HEK293 (cell line): ENCODE measurements around the gene STYX.

ENCODE experiments used
- CTCF ChIA-PET: fragments of 350-600 bp; formaldehyde crosslinking; extraction: SDS; loops from one replicate; lab custom pipeline; 2021; ENCODE audit warnings: antibody characterized with exemption; lab: Yijun Ruan, JAX
- POLR2A ChIA-PET: fragments of 300-600 bp; formaldehyde crosslinking; extraction: SDS; loops from one replicate; lab custom pipeline; 2020; ENCODE audit warnings: antibody characterized with exemption, inconsistent platforms; lab: Yijun Ruan, JAX
- H3K27ac ChIP-seq: fragments of 200-500 bp; sonication (Bioruptor generic); 2 replicates; pipeline ENCODE4 v1.5.1; 2014; ENCODE audit warnings: low read depth, low read length, control low read depth, inconsistent platforms; ENCODE audit errors: extremely low read depth
- H3K36me3 ChIP-seq, 2 experiments: fragments of 200-500 bp in 1 of 2; sonication (Bioruptor generic) in 1 of 2; 1 replicate in 1 of 2; 2 replicates in 1 of 2; pipeline ENCODE4 v1.5.1; 2014 to 2017; ENCODE audit warnings: inconsistent platforms in 2 of 2, low read length in 2 of 2; ENCODE audit not compliant: control insufficient read depth in 2 of 2, insufficient read depth in 1 of 2
- H3K4me1 ChIP-seq: fragments of 200-500 bp; sonication (Bioruptor generic); 2 replicates; pipeline ENCODE4 v1.5.1; 2014; ENCODE audit warnings: mild to moderate bottlenecking, low read length, inconsistent platforms; ENCODE audit not compliant: control insufficient read depth, insufficient read depth
- H3K4me3 ChIP-seq: 2 replicates; pipeline ENCODE4 v1.5.1; 2011; ENCODE audit warnings: low read depth, mild to moderate bottlenecking, control low read depth, low read length, moderate library complexity
- H3K9me3 ChIP-seq: fragments of 200-500 bp; sonication (Bioruptor generic); 2 replicates; pipeline ENCODE4 v1.5.1; 2014; ENCODE audit warnings: low read depth, low read length, inconsistent platforms; ENCODE audit not compliant: control insufficient read depth, insufficient read depth
- MZF1 ChIP-seq: fragments of 450-650 bp; formaldehyde crosslinking; IDR thresholded peaks from 2 replicates; pipeline ENCODE4 v1.5.1; 2017; ENCODE audit warnings: missing biosample characterization, missing genetic modification characterization, borderline replicate concordance
- SALL2 ChIP-seq: fragments of 450-650 bp; formaldehyde crosslinking; IDR thresholded peaks from 2 replicates; pipeline ENCODE4 v1.5.0; 2017; ENCODE audit warnings: missing biosample characterization, mild to moderate bottlenecking, missing genetic modification characterization, borderline replicate concordance
- ZBTB20 ChIP-seq: fragments of 450-650 bp; formaldehyde crosslinking; IDR thresholded peaks from 2 replicates; pipeline ENCODE4 v1.5.1; 2016; ENCODE audit warnings: missing biosample characterization, missing genetic modification characterization
- ZEB2 ChIP-seq: fragments of 450-650 bp; formaldehyde crosslinking; IDR thresholded peaks from 2 replicates; pipeline ENCODE4 v1.5.1; 2016; ENCODE audit warnings: missing biosample characterization, missing genetic modification characterization
- ZNF146 ChIP-seq: fragments of 450-650 bp; formaldehyde crosslinking; IDR thresholded peaks from 2 replicates; pipeline ENCODE4 v1.5.1; 2016; ENCODE audit warnings: missing biosample characterization, missing genetic modification characterization
- ZNF157 ChIP-seq: fragments of 450-650 bp; formaldehyde crosslinking; IDR thresholded peaks from 2 replicates; pipeline ENCODE4 v1.5.1; 2016; ENCODE audit warnings: missing biosample characterization, missing genetic modification characterization
- ZNF202 ChIP-seq: fragments of 450-650 bp; formaldehyde crosslinking; IDR thresholded peaks from 2 replicates; pipeline ENCODE4 v1.5.1; 2016; ENCODE audit warnings: missing biosample characterization, missing genetic modification characterization, borderline replicate concordance
- ZNF510 ChIP-seq: fragments of 450-650 bp; formaldehyde crosslinking; IDR thresholded peaks from 2 replicates; pipeline ENCODE4 v1.5.1; 2018; ENCODE audit warnings: mild to moderate bottlenecking, missing genetic modification characterization, missing biosample characterization; ENCODE audit not compliant: insufficient replicate concordance
- ZNF529 ChIP-seq: fragments of 450-650 bp; formaldehyde crosslinking; IDR thresholded peaks from 2 replicates; pipeline ENCODE4 v1.5.1; 2017; ENCODE audit warnings: missing genetic modification characterization, missing biosample characterization; ENCODE audit not compliant: insufficient replicate concordance
- ZNF561 ChIP-seq: fragments of 450-650 bp; IDR thresholded peaks from 2 replicates; pipeline ENCODE4 v1.5.1; 2018; ENCODE audit warnings: missing biosample characterization, missing genetic modification characterization, borderline replicate concordance
- ZNF701 ChIP-seq: fragments of 450-650 bp; formaldehyde crosslinking; IDR thresholded peaks from 2 replicates; pipeline ENCODE4 v1.5.1; 2016; ENCODE audit warnings: missing biosample characterization, missing genetic modification characterization
- TF ChIP-seq, protein P1 (sequence below): fragments of 450-650 bp; formaldehyde crosslinking; IDR thresholded peaks from 2 replicates; pipeline ENCODE4 v1.5.1; 2016; ENCODE audit warnings: missing biosample characterization, missing genetic modification characterization
- TF ChIP-seq, protein P2 (sequence below): fragments of 450-650 bp; formaldehyde crosslinking; IDR thresholded peaks from 2 replicates; pipeline ENCODE4 v1.5.1; 2016; ENCODE audit warnings: missing biosample characterization, missing genetic modification characterization
- TF ChIP-seq, protein P3 (sequence below): fragments of 450-650 bp; formaldehyde crosslinking; IDR thresholded peaks from 2 replicates; pipeline ENCODE4 v1.5.1; 2016; ENCODE audit warnings: missing biosample characterization, missing genetic modification characterization, low read depth
- TF ChIP-seq, protein P4 (sequence below): fragments of 450-650 bp; formaldehyde crosslinking; IDR thresholded peaks from 2 replicates; pipeline ENCODE4 v1.5.1; 2016; ENCODE audit warnings: missing biosample characterization, missing genetic modification characterization
- TF ChIP-seq, protein P5 (sequence below): fragments of 450-650 bp; formaldehyde crosslinking; optimal IDR thresholded peaks from 2 replicates; pipeline ENCODE3; 2016; ENCODE audit warnings: missing biosample characterization, mild to moderate bottlenecking, missing genetic modification characterization
- TF ChIP-seq, protein P6 (sequence below): IDR thresholded peaks from 2 replicates; pipeline ENCODE4 v1.6.1; 2011; ENCODE audit warnings: mild to moderate bottlenecking, low read depth, low read length, borderline replicate concordance

Gene STYX

DNA sequence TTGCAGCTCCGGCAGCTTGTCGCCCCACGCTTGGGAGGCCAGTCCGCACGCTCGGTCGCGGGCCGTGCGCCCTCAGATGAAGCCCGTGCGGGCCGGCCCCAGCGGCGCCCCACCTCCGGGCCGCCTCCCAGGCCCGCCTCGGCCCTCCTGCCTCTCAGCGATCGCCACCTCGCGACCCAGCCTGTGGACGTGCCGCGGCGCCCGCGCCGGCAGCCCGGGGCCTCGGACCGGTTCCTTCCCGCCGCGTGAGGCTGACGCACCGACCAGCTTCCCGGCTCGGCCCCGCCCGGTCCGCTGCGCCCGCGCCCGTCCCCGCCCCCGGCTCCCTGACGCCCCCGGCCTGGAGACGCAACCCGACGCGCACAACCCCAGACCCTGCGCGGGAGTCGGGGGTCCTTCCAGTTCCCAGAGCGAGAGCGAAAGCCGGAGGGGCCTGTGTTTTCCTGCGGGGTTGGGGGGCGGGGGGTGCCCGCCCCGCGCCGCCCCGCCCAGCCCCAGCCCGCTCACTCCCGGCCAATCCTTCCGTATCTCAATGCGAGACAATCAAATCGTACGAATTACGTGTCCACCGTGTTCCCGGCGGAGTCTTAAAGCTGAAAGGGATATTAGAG is 34.4 kb upstream of the STYX start, which contains the start of gene ERO1A (continued):
- TF ChIP-seq, protein P1, sequence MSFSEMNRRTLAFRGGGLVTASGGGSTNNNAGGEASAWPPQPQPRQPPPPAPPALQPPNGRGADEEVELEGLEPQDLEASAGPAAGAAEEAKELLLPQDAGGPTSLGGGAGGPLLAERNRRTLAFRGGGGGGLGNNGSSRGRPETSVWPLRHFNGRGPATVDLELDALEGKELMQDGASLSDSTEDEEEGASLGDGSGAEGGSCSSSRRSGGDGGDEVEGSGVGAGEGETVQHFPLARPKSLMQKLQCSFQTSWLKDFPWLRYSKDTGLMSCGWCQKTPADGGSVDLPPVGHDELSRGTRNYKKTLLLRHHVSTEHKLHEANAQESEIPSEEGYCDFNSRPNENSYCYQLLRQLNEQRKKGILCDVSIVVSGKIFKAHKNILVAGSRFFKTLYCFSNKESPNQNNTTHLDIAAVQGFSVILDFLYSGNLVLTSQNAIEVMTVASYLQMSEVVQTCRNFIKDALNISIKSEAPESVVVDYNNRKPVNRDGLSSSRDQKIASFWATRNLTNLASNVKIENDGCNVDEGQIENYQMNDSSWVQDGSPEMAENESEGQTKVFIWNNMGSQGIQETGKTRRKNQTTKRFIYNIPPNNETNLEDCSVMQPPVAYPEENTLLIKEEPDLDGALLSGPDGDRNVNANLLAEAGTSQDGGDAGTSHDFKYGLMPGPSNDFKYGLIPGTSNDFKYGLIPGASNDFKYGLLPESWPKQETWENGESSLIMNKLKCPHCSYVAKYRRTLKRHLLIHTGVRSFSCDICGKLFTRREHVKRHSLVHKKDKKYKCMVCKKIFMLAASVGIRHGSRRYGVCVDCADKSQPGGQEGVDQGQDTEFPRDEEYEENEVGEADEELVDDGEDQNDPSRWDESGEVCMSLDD (tag by site-specific recombination): peak; percentile 55; the same call in 1 of the 2 replicates
- TF ChIP-seq ZNF510 (tag by site-specific recombination): no peak
- TF ChIP-seq ZNF561 (tag by site-specific recombination): no peak
- TF ChIP-seq ZNF701: no peak
- TF ChIP-seq ZNF157 (tag by site-specific recombination): no peak

DNA sequence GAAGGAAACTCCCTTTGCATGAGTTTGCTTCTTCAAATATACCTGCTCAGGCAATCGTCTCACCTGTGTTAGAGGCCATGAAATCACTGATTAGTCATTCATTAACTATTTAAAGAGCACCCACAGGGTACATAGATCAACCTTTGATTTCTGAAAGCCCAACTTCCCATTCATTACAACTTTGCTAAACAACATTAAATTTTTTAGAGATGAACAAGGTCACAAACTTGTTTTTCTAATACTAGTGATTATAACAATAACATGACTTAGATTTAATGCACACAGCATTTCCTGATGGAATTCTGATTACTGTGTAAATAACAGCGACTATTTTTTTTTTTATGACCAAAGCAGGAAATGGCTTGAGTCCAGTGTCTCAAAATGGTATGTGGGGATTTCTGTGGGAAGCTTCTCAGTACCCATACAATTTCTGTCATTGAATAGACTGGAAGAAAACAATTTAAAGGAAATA is 29.2 kb upstream of the STYX start:
- no peak overlapping the region for H3K27ac ChIP-seq
- H3K9me3 ChIP-seq: no peaks in the 10 kb centered on the region
- ChIA-PET CTCF (no interaction called here), POLR2A (no interaction called here)
- TF ChIP-seq ZNF510 (tag by site-specific recombination) (no peak), MZF1 (tag by site-specific recombination) (no peak), ZEB2 (tag by site-specific recombination) (no peak)
- TF ChIP-seq, protein P2, sequence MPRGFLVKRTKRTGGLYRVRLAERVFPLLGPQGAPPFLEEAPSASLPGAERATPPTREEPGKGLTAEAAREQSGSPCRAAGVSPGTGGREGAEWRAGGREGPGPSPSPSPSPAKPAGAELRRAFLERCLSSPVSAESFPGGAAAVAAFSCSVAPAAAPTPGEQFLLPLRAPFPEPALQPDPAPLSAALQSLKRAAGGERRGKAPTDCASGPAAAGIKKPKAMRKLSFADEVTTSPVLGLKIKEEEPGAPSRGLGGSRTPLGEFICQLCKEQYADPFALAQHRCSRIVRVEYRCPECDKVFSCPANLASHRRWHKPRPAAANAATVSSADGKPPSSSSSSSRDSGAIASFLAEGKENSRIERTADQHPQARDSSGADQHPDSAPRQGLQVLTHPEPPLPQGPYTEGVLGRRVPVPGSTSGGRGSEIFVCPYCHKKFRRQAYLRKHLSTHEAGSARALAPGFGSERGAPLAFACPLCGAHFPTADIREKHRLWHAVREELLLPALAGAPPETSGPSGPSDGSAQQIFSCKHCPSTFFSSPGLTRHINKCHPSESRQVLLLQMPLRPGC (tag by site-specific recombination): no peak
- TF ChIP-seq, protein P3, sequence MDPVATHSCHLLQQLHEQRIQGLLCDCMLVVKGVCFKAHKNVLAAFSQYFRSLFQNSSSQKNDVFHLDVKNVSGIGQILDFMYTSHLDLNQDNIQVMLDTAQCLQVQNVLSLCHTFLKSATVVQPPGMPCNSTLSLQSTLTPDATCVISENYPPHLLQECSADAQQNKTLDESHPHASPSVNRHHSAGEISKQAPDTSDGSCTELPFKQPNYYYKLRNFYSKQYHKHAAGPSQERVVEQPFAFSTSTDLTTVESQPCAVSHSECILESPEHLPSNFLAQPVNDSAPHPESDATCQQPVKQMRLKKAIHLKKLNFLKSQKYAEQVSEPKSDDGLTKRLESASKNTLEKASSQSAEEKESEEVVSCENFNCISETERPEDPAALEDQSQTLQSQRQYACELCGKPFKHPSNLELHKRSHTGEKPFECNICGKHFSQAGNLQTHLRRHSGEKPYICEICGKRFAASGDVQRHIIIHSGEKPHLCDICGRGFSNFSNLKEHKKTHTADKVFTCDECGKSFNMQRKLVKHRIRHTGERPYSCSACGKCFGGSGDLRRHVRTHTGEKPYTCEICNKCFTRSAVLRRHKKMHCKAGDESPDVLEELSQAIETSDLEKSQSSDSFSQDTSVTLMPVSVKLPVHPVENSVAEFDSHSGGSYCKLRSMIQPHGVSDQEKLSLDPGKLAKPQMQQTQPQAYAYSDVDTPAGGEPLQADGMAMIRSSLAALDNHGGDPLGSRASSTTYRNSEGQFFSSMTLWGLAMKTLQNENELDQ (tag by site-specific recombination): no peak
- TF ChIP-seq, protein P4, sequence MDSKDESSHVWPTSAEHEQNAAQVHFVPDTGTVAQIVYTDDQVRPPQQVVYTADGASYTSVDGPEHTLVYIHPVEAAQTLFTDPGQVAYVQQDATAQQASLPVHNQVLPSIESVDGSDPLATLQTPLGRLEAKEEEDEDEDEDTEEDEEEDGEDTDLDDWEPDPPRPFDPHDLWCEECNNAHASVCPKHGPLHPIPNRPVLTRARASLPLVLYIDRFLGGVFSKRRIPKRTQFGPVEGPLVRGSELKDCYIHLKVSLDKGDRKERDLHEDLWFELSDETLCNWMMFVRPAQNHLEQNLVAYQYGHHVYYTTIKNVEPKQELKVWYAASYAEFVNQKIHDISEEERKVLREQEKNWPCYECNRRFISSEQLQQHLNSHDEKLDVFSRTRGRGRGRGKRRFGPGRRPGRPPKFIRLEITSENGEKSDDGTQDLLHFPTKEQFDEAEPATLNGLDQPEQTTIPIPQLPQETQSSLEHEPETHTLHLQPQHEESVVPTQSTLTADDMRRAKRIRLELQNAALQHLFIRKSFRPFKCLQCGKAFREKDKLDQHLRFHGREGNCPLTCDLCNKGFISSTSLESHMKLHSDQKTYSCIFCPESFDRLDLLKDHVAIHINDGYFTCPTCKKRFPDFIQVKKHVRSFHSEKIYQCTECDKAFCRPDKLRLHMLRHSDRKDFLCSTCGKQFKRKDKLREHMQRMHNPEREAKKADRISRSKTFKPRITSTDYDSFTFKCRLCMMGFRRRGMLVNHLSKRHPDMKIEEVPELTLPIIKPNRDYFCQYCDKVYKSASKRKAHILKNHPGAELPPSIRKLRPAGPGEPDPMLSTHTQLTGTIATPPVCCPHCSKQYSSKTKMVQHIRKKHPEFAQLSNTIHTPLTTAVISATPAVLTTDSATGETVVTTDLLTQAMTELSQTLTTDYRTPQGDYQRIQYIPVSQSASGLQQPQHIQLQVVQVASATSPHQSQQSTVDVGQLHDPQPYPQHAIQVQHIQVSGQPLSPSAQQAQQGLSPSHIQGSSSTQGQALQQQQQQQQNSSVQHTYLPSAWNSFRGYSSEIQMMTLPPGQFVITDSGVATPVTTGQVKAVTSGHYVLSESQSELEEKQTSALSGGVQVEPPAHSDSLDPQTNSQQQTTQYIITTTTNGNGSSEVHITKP (tag by site-specific recombination): no peak
- no peaks in the 10 kb centered on the region for H3K36me3 ChIP-seq
- H3K4me3 ChIP-seq: no peak overlapping the region
- no peaks in the 10 kb centered on the region for H3K4me1 ChIP-seq

DNA sequence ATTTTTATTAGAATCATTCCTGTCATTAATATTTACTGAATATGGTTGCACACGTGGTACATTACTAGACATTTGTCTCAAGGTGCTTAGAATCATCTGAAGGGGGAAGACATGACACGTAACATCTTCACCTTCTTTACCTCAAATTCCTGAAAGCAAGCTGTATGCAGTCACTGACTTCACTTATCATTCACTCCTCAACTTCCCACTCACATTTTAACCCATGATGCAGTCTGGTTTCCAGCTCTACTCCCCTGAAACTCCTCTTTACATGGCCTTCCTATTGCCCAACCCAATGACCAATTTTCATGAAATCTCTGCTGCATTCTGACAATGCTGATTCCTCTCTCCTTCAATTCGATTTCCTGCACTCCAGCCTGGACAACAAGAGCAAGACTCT is 28.7 kb upstream of the STYX start:
- POLR2A ChIA-PET: no interaction called here
- H3K4me3 ChIP-seq: no peak overlapping the region
- TF ChIP-seq, protein P5, sequence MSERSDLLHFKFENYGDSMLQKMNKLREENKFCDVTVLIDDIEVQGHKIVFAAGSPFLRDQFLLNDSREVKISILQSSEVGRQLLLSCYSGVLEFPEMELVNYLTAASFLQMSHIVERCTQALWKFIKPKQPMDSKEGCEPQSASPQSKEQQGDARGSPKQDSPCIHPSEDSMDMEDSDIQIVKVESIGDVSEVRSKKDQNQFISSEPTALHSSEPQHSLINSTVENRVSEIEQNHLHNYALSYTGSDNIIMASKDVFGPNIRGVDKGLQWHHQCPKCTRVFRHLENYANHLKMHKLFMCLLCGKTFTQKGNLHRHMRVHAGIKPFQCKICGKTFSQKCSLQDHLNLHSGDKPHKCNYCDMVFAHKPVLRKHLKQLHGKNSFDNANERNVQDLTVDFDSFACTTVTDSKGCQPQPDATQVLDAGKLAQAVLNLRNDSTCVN (tag by site-specific recombination): no peak
- TF ChIP-seq ZNF146 (tag by site-specific recombination) (no peak), SALL2 (tag by site-specific recombination) (no peak), ZNF529 (no peak), ZBTB20 (tag by site-specific recombination) (no peak), ZNF701 (no peak), ZNF202 (tag by site-specific recombination) (no peak)
- TF ChIP-seq, protein P6, sequence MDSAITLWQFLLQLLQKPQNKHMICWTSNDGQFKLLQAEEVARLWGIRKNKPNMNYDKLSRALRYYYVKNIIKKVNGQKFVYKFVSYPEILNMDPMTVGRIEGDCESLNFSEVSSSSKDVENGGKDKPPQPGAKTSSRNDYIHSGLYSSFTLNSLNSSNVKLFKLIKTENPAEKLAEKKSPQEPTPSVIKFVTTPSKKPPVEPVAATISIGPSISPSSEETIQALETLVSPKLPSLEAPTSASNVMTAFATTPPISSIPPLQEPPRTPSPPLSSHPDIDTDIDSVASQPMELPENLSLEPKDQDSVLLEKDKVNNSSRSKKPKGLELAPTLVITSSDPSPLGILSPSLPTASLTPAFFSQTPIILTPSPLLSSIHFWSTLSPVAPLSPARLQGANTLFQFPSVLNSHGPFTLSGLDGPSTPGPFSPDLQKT: no peak

More for the DNA sequence above, 28.7 kb upstream of the STYX start:
- no peaks in the 10 kb centered on the region for H3K9me3 ChIP-seq
- CTCF ChIA-PET: no interaction called here
- 0 out of 2 replicates have a peak, but pooled peaks cover under 1% of the 10 kb centered on the region for H3K4me1 ChIP-seq
- no peaks in the 10 kb centered on the region for H3K36me3 ChIP-seq
- no peak overlapping the region for H3K27ac ChIP-seq
